Activated CD4-positive, alpha-beta T cell treated with anti-CD3 and anti-CD28 coated beads, Interleukin-2, amount 10 ng/mL, durations not matched to agents 7 days and 5 days (primary cell): ENCODE data around the gene CACNA1C. TPM values are rescaled to one million over a fixed set of nuclear protein-coding genes. Genes with fewer than 3 reads are reported as not detected.

ENCODE experiments used
- CTCF ChIA-PET: fragments of 350-600 bp; sonication (Branson Sonifier 250); formaldehyde crosslinking; loops from one replicate; lab custom pipeline; 2021; ENCODE audit warnings: antibody characterized with exemption; lab: Charles Lee
- POLR2A ChIA-PET: fragments of 350-600 bp; sonication (Branson Sonifier 250); formaldehyde crosslinking; loops from one replicate; lab custom pipeline; 2021; ENCODE audit warnings: antibody characterized with exemption; lab: Charles Lee
- DNase-seq: peaks from one replicate; pipeline ENCODE4 v3.0.0-alpha.2; 2020
- H3K27ac Mint-ChIP-seq: one replicate; pipeline ENCODE4 v1.8.0; 2021; ENCODE audit warnings: mild to moderate bottlenecking, moderate library complexity, mixed read lengths
- H3K27me3 Mint-ChIP-seq: one replicate; pipeline ENCODE4 v1.8.0; 2021; ENCODE audit warnings: mixed read lengths
- H3K36me3 Mint-ChIP-seq: one replicate; pipeline ENCODE4 v1.8.0; 2021; ENCODE audit warnings: low read depth, mixed read lengths
- H3K4me1 Mint-ChIP-seq: one replicate; pipeline ENCODE4 v1.8.0; 2021; ENCODE audit warnings: mixed read lengths
- H3K4me3 Mint-ChIP-seq: one replicate; pipeline ENCODE4 v1.8.0; 2021; ENCODE audit warnings: mild to moderate bottlenecking, moderate library complexity, mixed read lengths
- H3K9me3 Mint-ChIP-seq: one replicate; pipeline ENCODE4 v1.8.0; 2021; ENCODE audit warnings: mixed read lengths
- total RNA-seq, 2 experiments: library from RNA; stranded (reverse); gene quantifications; one replicate each; pipeline ENCODE4 v1.2.3, GENCODE V29; 2021

CACNA1C gene
- total RNA-seq, 2 experiments from 2014 or later: 0.12 to 0.15 TPM

- H3K27me3 Mint-ChIP-seq: no peaks in the 10 kb centered on the region
- no peaks in the 10 kb centered on the region for H3K36me3 Mint-ChIP-seq
- no peak overlapping the region for H3K4me3 Mint-ChIP-seq
- H3K27ac Mint-ChIP-seq: no peak overlapping the region
- no peaks in the 10 kb centered on the region for H3K4me1 Mint-ChIP-seq
- no peaks in the 10 kb centered on the region for H3K9me3 Mint-ChIP-seq
- POLR2A ChIA-PET: no interaction called here
- CTCF ChIA-PET: no interaction called here
- DNase-seq: no peak
Observed at GRCh38 chr12:2466211-2466610, 413.4 kb downstream of the CACNA1C start.

DNA sequence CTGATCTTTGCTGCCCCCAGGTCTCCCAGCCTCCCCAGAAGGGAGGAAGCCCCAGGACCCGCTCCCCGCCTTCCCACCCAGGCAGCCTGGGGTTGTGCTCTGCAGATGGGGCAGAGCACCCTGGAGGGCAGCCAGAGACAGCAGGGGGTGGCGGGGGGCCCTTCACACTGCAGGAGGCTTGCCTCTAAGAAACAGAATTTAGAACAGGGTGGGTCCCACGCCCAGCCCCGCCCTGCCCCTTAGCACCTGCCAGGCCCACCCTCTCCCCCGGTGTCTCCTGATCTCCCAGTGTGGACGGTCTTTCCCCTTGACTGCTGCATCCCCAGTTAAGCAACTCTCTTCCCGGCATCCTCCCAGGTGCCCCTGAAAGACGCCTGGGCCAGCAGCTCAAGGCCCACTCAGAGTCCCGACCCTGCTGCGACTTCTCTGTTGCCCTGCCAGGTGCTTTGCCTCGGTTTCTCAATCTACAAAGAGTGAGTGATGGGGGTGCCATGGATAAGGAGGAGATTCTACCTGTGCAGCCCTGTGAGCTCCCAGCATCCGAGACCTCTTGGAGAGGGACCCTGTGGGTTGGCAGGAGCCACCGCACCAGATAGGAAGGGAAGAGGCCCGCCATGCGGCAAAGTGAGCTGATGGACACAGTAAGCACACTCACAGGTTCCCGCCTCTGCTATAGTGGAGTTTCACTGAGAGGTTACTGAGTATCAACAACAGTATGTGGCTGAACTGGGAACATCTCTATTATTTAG lies 414.8 kb downstream of the CACNA1C start:
- Mint-ChIP-seq H3K27me3 (peaks cover 5% of the 10 kb centered on the region), H3K36me3 (no peaks in the 10 kb centered on the region), H3K9me3 (no peaks in the 10 kb centered on the region), H3K4me3 (no peak overlapping the region), H3K27ac (no peak overlapping the region), H3K4me1 (no peaks in the 10 kb centered on the region)
- POLR2A ChIA-PET: no interaction called here
- CTCF ChIA-PET: interaction anchor here (1.4 kb wide), 1 partner anchor 8 kb away, joined by 3 read pairs; no protein-coding TSS in a partner anchor
- no peak for DNase-seq

DNA sequence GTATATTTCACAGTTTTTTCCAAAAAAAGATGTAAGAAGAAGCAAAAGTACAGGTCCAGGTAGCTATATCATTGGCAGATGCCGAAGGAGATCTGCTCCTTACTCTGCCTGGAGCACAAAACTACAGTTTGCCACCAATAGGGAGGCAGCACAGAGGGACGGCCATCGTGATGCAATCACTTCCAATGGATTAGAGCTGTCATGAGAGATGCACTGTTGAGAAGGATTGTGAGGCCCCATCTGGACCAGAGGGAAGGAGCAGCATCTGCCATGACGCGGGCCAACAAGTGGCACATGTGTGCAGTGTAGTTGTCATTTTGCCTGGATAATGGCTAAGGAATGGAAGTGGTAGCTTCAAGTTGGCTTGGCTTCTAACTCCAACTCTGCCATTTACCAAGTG lies 423.2 kb downstream of the CACNA1C start:
- no peak for DNase-seq
- Mint-ChIP-seq H3K4me1 (no peaks in the 10 kb centered on the region), H3K27me3 (peaks cover 11% of the 10 kb centered on the region), H3K36me3 (no peaks in the 10 kb centered on the region), H3K27ac (no peak overlapping the region), H3K4me3 (no peak overlapping the region), H3K9me3 (no peaks in the 10 kb centered on the region)
- ChIA-PET POLR2A (no interaction called here), CTCF (interaction anchor here (0.8 kb wide), 1 partner anchor 8 kb away, joined by 3 read pairs; no protein-coding TSS in a partner anchor)

DNA sequence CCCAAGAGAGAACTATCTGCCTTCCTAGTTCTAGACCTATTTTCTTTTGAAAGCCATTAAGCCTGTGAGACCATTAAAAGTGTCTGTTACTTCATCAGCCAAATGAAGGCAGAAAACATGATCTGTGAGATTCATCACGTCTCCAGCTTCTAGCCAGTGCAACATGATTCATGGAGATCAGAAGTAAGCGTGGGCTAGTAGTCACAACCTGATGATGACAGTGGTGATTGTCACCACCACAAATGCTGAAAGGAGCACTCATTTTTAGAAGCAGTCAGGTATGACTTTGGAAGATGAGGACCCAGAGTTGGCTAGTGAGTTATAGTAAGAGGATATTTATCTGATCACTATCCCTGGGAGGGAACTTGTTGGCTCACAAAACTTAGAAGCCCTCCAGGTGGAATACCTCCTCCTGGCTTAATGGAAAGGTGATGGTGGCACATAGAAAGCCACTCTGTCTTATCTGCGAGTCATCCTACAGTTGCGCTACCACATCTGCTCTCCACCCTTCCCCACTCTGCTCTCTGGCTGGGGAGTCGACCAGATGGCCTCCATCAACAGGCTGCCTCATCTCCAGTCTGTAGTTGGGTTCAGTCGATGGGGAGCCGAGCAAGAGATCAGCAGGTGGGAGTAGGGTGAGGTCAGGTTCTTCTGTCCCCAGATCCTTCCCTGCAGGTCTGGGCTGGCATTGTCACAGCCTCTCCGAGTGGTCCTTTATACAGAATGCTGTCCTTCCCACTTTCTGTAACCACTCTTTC lies 424.4 kb downstream of the CACNA1C start:
- Mint-ChIP-seq H3K36me3 (no peaks in the 10 kb centered on the region), H3K4me1 (no peaks in the 10 kb centered on the region), H3K4me3 (no peak overlapping the region), H3K27me3 (peaks cover 8% of the 10 kb centered on the region), H3K9me3 (no peaks in the 10 kb centered on the region), H3K27ac (no peak overlapping the region)
- DNase-seq: no peak
- CTCF ChIA-PET: interaction anchor here (0.6 kb wide), 1 partner anchor 1959 kb away, joined by 3 read pairs; no protein-coding TSS in a partner anchor
- POLR2A ChIA-PET: no interaction called here

- Mint-ChIP-seq H3K4me1 (no peaks in the 10 kb centered on the region), H3K9me3 (no peaks in the 10 kb centered on the region), H3K4me3 (no peak overlapping the region), H3K36me3 (no peaks in the 10 kb centered on the region), H3K27me3 (peaks cover 3% of the 10 kb centered on the region), H3K27ac (no peak overlapping the region)
- ChIA-PET CTCF (no interaction called here), POLR2A (no interaction called here)
- DNase-seq: no peak
Observed at GRCh38 chr12:2479851-2480535, 427.2 kb downstream of the CACNA1C start.

DNA sequence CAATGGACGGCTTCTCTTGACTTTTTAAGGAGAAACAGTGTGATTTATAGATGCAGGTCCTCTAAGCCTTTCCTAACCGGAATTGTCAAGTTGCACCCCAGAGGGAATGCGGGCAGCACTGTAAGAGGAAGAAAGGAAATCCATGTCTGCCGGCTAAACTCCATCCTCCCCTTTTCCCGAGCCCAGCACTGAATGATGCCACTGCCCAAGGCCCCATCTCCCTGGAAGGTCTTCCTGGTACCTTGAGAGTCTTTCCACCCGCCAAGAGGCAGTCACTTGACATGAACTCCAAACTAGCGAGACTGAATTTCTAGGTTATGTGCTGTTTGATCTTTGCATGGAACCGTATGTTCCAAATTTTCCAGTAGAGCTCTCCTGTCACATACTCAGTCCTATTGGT lies 428.6 kb downstream of the CACNA1C start:
- H3K27me3 Mint-ChIP-seq: peaks cover 2% of the 10 kb centered on the region
- CTCF ChIA-PET: no interaction called here
- no peak for DNase-seq
- POLR2A ChIA-PET: no interaction called here
- no peak overlapping the region for H3K4me3 Mint-ChIP-seq
- no peaks in the 10 kb centered on the region for H3K4me1 Mint-ChIP-seq
- no peaks in the 10 kb centered on the region for H3K9me3 Mint-ChIP-seq
- no peak overlapping the region for H3K27ac Mint-ChIP-seq
- H3K36me3 Mint-ChIP-seq: no peaks in the 10 kb centered on the region

DNA sequence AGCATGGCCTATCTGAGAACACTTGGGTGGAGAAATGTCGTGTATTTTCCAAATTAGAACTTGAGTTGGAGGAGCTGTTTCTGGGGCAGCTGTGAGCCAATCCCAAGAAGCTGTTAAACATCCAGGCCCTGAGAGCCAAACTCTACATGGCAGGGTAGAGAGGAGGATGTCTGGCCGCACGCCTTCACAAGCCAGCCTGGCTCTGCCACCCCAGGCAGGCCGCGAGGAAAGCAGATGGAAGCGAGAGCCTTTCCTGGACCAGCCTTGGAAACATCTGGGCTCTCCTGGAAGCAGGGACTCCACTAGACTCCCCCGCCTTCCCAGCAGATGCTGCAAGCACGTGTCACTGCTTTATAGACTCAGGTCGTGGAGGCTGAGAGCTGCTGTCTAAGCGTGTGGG lies 429.2 kb downstream of the CACNA1C start:
- H3K4me1 Mint-ChIP-seq: no peaks in the 10 kb centered on the region

DNA sequence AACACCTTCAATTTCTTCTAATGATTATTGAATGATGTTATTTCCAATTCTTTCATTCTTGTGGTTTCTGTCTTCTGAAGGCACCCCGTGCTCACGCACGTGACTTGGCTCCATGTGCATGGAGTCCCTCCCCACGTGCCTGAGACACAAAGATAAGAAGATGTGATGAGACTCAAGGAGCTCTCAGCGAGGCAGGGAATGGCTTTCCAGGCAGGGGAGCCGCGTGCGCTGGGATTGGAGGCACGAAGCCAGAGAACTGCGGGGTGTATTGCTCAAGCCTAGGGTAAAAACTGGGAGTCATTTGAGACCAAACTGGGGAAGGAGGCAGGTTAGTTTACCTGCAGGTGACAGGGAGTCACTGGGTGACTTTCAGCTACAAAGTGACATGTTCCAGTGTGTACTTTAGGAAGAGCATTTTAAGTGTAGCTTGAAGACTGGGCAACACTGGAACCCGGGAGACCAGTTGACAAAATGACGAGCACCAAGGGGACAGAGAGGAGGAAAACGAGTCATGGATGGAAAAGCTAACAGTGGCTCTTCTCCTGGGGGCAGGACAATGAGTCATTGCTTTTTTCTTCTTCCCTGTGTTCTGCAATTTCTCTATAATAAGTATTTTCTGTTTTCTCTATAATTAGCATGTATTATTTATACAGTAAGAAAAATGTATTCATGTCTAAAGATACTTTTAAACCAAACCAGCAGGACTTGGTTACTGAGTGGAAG lies 430.3 kb downstream of the CACNA1C start:
- no peak overlapping the region for H3K27ac Mint-ChIP-seq
- POLR2A ChIA-PET: no interaction called here
- CTCF ChIA-PET: no interaction called here
- DNase-seq: no peak
- no peaks in the 10 kb centered on the region for H3K36me3 Mint-ChIP-seq
- H3K9me3 Mint-ChIP-seq: no peaks in the 10 kb centered on the region
- no peak overlapping the region for H3K4me3 Mint-ChIP-seq
- no peaks in the 10 kb centered on the region for H3K4me1 Mint-ChIP-seq
- peaks cover 2% of the 10 kb centered on the region for H3K27me3 Mint-ChIP-seq

More for the DNA sequence above, 429.2 kb downstream of the CACNA1C start:
- Mint-ChIP-seq H3K9me3 (no peaks in the 10 kb centered on the region), H3K27ac (no peak overlapping the region), H3K4me3 (no peak overlapping the region), H3K36me3 (no peaks in the 10 kb centered on the region), H3K27me3 (peaks cover 2% of the 10 kb centered on the region)
- ChIA-PET POLR2A (no interaction called here), CTCF (no interaction called here)
- DNase-seq: no peak

DNA sequence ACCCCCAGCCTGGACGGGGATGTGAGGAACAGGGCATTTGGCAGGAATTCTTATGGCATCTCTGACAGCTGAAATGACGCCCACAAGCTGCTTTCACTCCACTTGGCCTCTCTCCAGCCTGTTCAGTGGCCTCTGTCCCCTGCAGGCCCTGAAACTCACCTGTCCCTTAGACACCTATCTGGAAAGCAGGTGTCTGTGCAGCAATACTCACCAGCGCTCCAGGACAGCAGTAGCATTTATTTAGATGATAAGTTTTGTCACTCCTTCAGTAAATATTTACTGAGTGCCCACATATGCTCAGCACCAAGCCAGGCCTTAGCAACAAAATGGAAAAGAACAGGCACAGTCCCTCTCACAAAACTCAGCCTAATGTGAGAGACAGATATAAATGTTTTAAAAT lies 430.9 kb downstream of the CACNA1C start:
- ChIA-PET POLR2A (no interaction called here), CTCF (no interaction called here)
- peaks cover 2% of the 10 kb centered on the region for H3K27me3 Mint-ChIP-seq
- no peak overlapping the region for H3K4me3 Mint-ChIP-seq
- H3K27ac Mint-ChIP-seq: no peak overlapping the region
- no peaks in the 10 kb centered on the region for H3K4me1 Mint-ChIP-seq
- H3K9me3 Mint-ChIP-seq: no peaks in the 10 kb centered on the region
- no peaks in the 10 kb centered on the region for H3K36me3 Mint-ChIP-seq
- no peak for DNase-seq

DNA sequence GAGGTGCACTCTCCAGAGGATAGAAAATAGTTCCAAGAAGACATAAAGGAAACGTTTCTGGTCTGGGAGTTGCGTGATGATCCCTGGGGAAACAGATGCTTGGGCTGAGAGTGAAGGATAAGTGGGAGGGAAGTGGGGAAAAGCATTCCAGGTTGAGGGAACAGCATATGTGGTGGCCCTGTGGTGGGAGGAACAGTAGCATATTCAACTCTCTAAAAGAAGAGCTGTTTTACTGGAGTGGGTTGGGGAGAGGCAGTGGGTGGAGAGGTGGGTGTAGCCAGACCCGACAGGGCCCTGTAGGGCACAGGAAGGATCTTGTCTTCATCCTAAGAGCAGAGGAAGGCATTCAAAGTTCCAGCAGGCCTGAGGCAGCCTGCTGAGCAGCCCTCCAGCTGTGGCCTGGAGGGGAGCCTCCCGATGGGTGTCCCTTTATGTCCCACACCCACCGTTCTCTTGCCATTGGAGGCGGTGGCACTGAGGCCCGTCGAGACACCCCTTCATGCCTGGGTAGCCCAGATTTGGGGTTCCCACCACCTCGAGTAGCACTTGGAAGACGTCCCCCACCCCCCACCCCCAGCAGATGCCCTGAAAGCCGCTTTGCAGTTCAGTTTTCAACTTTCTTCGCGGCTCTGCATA lies 431.5 kb downstream of the CACNA1C start:
- Mint-ChIP-seq H3K4me1 (no peaks in the 10 kb centered on the region), H3K9me3 (no peaks in the 10 kb centered on the region), H3K4me3 (no peak overlapping the region), H3K27ac (no peak overlapping the region), H3K27me3 (peaks cover 2% of the 10 kb centered on the region), H3K36me3 (no peaks in the 10 kb centered on the region)
- POLR2A ChIA-PET: no interaction called here
- CTCF ChIA-PET: no interaction called here
- DNase-seq: no peak

DNA sequence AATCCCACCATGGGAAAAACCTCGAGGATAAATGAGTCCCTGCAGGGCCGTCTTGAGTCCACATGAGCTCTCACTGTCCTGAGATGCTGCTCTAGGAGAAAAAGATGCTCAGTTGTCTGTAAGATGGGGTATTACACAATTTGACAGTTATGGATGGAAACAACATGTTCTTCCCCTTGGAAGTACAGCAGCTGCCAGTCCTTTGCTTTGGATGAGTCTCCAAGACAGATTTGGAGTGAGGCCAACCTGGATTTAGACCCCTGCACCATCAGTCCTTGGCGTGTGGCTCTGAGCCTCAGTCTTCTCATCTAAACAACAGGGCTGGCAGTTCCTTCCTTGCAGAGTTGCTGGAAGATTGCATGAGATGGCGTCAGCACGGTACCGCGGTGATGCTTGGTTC lies 432.9 kb downstream of the CACNA1C start:
- no peaks in the 10 kb centered on the region for H3K36me3 Mint-ChIP-seq
- POLR2A ChIA-PET: no interaction called here
- CTCF ChIA-PET: no interaction called here
- H3K4me1 Mint-ChIP-seq: no peaks in the 10 kb centered on the region
- no peak overlapping the region for H3K4me3 Mint-ChIP-seq
- no peaks in the 10 kb centered on the region for H3K9me3 Mint-ChIP-seq
- H3K27me3 Mint-ChIP-seq: peaks cover 2% of the 10 kb centered on the region
- H3K27ac Mint-ChIP-seq: no peak overlapping the region
- no peak for DNase-seq

DNA sequence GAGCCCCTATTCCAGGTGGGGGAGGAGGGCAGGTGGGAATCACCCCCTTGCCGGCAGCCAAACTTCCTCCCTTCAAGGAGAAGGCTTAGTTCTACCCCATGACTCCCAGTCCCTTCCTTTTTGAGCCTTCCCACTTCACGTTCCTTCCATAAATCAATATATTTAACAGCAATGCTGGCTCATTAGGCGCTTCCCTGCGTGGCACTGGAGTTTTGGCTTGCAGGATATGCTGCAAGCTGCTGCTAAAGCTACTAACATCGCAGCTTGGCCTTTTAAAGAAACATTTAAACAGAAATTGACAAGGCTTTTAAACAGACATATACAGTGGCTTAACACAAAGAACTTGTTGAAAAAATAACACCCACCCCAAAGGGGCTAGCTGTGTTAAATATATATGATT lies 434.0 kb downstream of the CACNA1C start:
- H3K4me3 Mint-ChIP-seq: no peak overlapping the region
- no peaks in the 10 kb centered on the region for H3K4me1 Mint-ChIP-seq
- H3K27me3 Mint-ChIP-seq: peaks cover 2% of the 10 kb centered on the region
- ChIA-PET CTCF (no interaction called here), POLR2A (no interaction called here)
- no peaks in the 10 kb centered on the region for H3K9me3 Mint-ChIP-seq
- no peak for DNase-seq
- no peaks in the 10 kb centered on the region for H3K36me3 Mint-ChIP-seq
- H3K27ac Mint-ChIP-seq: no peak overlapping the region
